GM21723 (cell line): Measurements from ENCODE around the gene MSI2.

Experiments
- ATAC-seq: cut with Tn5 transposase; IDR thresholded peaks from one replicate; pipeline ENCODE4 v1.9.1; 2021; ENCODE audit warnings: mild to moderate bottlenecking, moderate library complexity; ENCODE audit not compliant: unreplicated experiment

The MSI2 gene

GRCh38 chr17:57338257-57338914 is 82.1 kb downstream of the MSI2 start:
- peak; percentile 65 for ATAC-seq

- ATAC-seq: no peak
Measured at GRCh38 chr17:57340160-57340981, 84.0 kb downstream of the MSI2 start.

- no peak for ATAC-seq
Measured at GRCh38 chr17:57341611-57342540, 85.6 kb downstream of the MSI2 start.

- ATAC-seq: no peak
Measured at GRCh38 chr17:57342963-57343589, 86.8 kb downstream of the MSI2 start.

GRCh38 chr17:57343717-57344116 is 87.4 kb downstream of the MSI2 start:
- ATAC-seq: no peak

GRCh38 chr17:57344261-57344660 is 87.9 kb downstream of the MSI2 start:
- no peak for ATAC-seq

GRCh38 chr17:57349541-57350247 is 93.4 kb downstream of the MSI2 start:
- no peak for ATAC-seq

- no peak for ATAC-seq
Measured at GRCh38 chr17:57350266-57350665, 93.9 kb downstream of the MSI2 start.

- no peak for ATAC-seq
Measured at GRCh38 chr17:57352665-57353175, 96.4 kb downstream of the MSI2 start.

GRCh38 chr17:57354673-57355072 is 98.3 kb downstream of the MSI2 start:
- ATAC-seq: no peak

- ATAC-seq: no peak
Measured at GRCh38 chr17:57355090-57355859, 99.0 kb downstream of the MSI2 start.

- peak; percentile 36 for ATAC-seq
Measured at GRCh38 chr17:57356153-57356718, 99.9 kb downstream of the MSI2 start.

- peak; percentile 52 for ATAC-seq
Measured at GRCh38 chr17:57356719-57357391, 100.5 kb downstream of the MSI2 start.

- ATAC-seq: peak; percentile 50
Measured at GRCh38 chr17:57357392-57357784, 101.1 kb downstream of the MSI2 start.

GRCh38 chr17:57357830-57358430 is 101.6 kb downstream of the MSI2 start:
- peak; percentile 56 for ATAC-seq

- ATAC-seq: no peak
Measured at GRCh38 chr17:57360266-57360665, 103.9 kb downstream of the MSI2 start.

- no peak for ATAC-seq
Measured at GRCh38 chr17:57362797-57363556, 106.7 kb downstream of the MSI2 start.
